HCT116 (cell line): ENCODE measurements around the gene MAPK8. TPM values are rescaled to one million over a fixed set of nuclear protein-coding genes. Genes with fewer than 3 reads are reported as not detected.

Source experiments
- ATAC-seq: fragments of 200-7000 bp; cut with Tn5 transposase; 2 replicates; pipeline ENCODE4 v1.9.1; 2020; ENCODE audit warnings: mild to moderate bottlenecking, moderate library complexity
- BruUV-seq: library from RNA; stranded (reverse); fragments of 400-500 nt; replicated peaks from 2 replicates; lab custom pipeline; 2021; lab: Mats Ljungman, UMichigan
- CTCF ChIA-PET: fragments of 300-600 bp; sonication (Branson Sonifier 250); formaldehyde crosslinking; loops from one replicate; lab custom pipeline; 2021; ENCODE audit warnings: antibody characterized with exemption; lab: Charles Lee
- POLR2A ChIA-PET: fragments of 300-600, 350-600 bp; sonication (Branson Sonifier 250); formaldehyde crosslinking; loops from one replicate; lab custom pipeline; 2021; ENCODE audit warnings: antibody characterized with exemption; lab: Charles Lee
- RAD21 ChIA-PET, 2 experiments: fragments of 300-600 bp; sonication (Branson Sonifier 250); formaldehyde crosslinking; loops; one replicate each; lab custom pipeline; 2023; ENCODE audit warnings: low total read pairs in 2 of 2; ENCODE audit not compliant: uncharacterized antibody in 2 of 2, unreplicated experiment in 2 of 2, low non-redundant PET in 1 of 2; lab: Charles Lee
- DNase-seq: peaks from one replicate; pipeline ENCODE4 v3.0.0-alpha.2; 2010; ENCODE audit warnings: low read depth, low spot score
- H2AFZ ChIP-seq: fragments of 200-600 bp; shearing (Covaris generic), sonication (generic); 2 replicates; pipeline ENCODE4 v1.6.1; 2017; ENCODE audit warnings: low read depth, mixed run types, mixed read lengths, antibody characterized with exemption, low read length; ENCODE audit not compliant: poor library complexity, severe bottlenecking
- H3K27ac ChIP-seq: 2 replicates; pipeline ENCODE4 v1.5.1; 2012; ENCODE audit warnings: low read depth, low read length
- H3K27me3 ChIP-seq: fragments of 200-600 bp; sonication (generic); 2 replicates; pipeline ENCODE4 v1.6.1; 2016; ENCODE audit warnings: mixed run types, low read length, mixed read lengths; ENCODE audit not compliant: insufficient read depth
- H3K36me3 ChIP-seq, 2 experiments: fragments of 200-500 bp in 1 of 2; fragments of 200-600 bp in 1 of 2; sonication (Bioruptor generic) in 1 of 2; sonication (generic) in 1 of 2; 2 replicates each; pipeline versions ENCODE4 v1.5.1 to v1.6.1; 2014 to 2016; ENCODE audit warnings: low read length in 2 of 2, inconsistent platforms in 1 of 2, mixed read lengths in 1 of 2, mixed run types in 1 of 2; ENCODE audit not compliant: insufficient read depth in 2 of 2, control insufficient read depth in 1 of 2
- H3K4me1 ChIP-seq, 2 experiments: fragments of 200-600 bp in 1 of 2; sonication (generic) in 1 of 2; 2 replicates each; pipeline versions ENCODE4 v1.5.1 to v1.6.1; 2012 to 2017; ENCODE audit warnings: low read length in 2 of 2, inconsistent platforms in 1 of 2, mild to moderate bottlenecking in 1 of 2, mixed read lengths in 1 of 2, mixed run types in 1 of 2, moderate library complexity in 1 of 2; ENCODE audit not compliant: insufficient read depth in 2 of 2, control insufficient read depth in 1 of 2
- H3K4me2 ChIP-seq: fragments of 200-600 bp; sonication (generic); 2 replicates; pipeline ENCODE4 v1.6.1; 2017; ENCODE audit warnings: mixed run types, low read length, mixed read lengths
- H3K4me3 ChIP-seq, 2 experiments: fragments of 200-600 bp in 1 of 2; sonication (generic) in 1 of 2; replicated peaks in 1 of 2; 2 replicates each; pipeline ENCODE4 v1.5.1; 2011 to 2016; ENCODE audit warnings: low read length in 2 of 2, control low read depth in 1 of 2, low read depth in 1 of 2, mild to moderate bottlenecking in 1 of 2, mixed read lengths in 1 of 2, mixed run types in 1 of 2
- H3K79me2 ChIP-seq: fragments of 200-600 bp; sonication (generic); 2 replicates; pipeline ENCODE4 v1.6.1; 2017; ENCODE audit warnings: mild to moderate bottlenecking, mixed run types, low read length, moderate library complexity, mixed read lengths; ENCODE audit not compliant: insufficient read depth
- H3K9ac ChIP-seq: fragments of 200-600 bp; sonication (generic); 2 replicates; pipeline ENCODE4 v1.6.1; 2016; ENCODE audit warnings: low read length, mixed read lengths
- H3K9me2 ChIP-seq: fragments of 200-600 bp; sonication (generic), shearing (Covaris generic); 2 replicates; pipeline ENCODE4 v1.6.1; 2017; ENCODE audit warnings: mixed run types, mild to moderate bottlenecking, moderate library complexity; ENCODE audit not compliant: insufficient read depth
- H3K9me3 ChIP-seq, 2 experiments: fragments of 200-500 bp in 1 of 2; fragments of 200-600 bp in 1 of 2; sonication (Bioruptor generic) in 1 of 2; sonication (generic) in 1 of 2; 2 replicates each; pipeline ENCODE4 v1.6.1; 2014 to 2017; ENCODE audit warnings: low read length in 2 of 2, mixed read lengths in 2 of 2, inconsistent platforms in 1 of 2, low read depth in 1 of 2, mild to moderate bottlenecking in 1 of 2, mixed run types in 1 of 2, moderate library complexity in 1 of 2; ENCODE audit not compliant: control insufficient read depth in 1 of 2, insufficient read depth in 1 of 2
- H4K20me1 ChIP-seq: fragments of 200-600 bp; sonication (generic), shearing (Covaris generic); 2 replicates; pipeline ENCODE4 v1.6.1; 2017; ENCODE audit warnings: mixed run types, mild to moderate bottlenecking, moderate library complexity; ENCODE audit not compliant: insufficient read depth
- POLR2AphosphoS5 ChIP-seq: IDR thresholded peaks from 2 replicates; pipeline ENCODE4 v1.6.1; 2011; ENCODE audit warnings: mild to moderate bottlenecking, low read depth, low read length, moderate library complexity
- SIN3A ChIP-seq: IDR thresholded peaks from 2 replicates; pipeline ENCODE4 v1.6.1; 2012; ENCODE audit warnings: low read depth
- SP1 ChIP-seq: IDR thresholded peaks from 2 replicates; pipeline ENCODE4 v1.6.1; 2012; ENCODE audit warnings: low read depth
- YY1 ChIP-seq: IDR thresholded peaks from 2 replicates; pipeline ENCODE4 v1.6.1; 2011; ENCODE audit warnings: low read length, low read depth, moderate library complexity, mild to moderate bottlenecking; ENCODE audit not compliant: insufficient replicate concordance; ENCODE audit errors: extremely low read depth
- ZNF274 ChIP-seq: fragments of 200-500 bp; sonication (Bioruptor generic); IDR thresholded peaks from 2 replicates; pipeline ENCODE4 v1.6.1; 2014; ENCODE audit warnings: mild to moderate bottlenecking, low read depth, low read length, inconsistent platforms
- intact Hi-C: fragments of 100-400 bp; cut with micrococcal nuclease; formaldehyde crosslinking; loops from 2 replicates; pipeline ENCODE4 v1.10.0; 2022
- total RNA-seq: library from RNA; stranded (reverse); gene quantifications from one replicate; pipeline ENCODE4 v1.2.1, GENCODE V29; 2021; ENCODE audit not compliant: unreplicated experiment

MAPK8 gene
- total RNA-seq, 1 experiment from 2014 or later, result 71.0 TPM

DNA sequence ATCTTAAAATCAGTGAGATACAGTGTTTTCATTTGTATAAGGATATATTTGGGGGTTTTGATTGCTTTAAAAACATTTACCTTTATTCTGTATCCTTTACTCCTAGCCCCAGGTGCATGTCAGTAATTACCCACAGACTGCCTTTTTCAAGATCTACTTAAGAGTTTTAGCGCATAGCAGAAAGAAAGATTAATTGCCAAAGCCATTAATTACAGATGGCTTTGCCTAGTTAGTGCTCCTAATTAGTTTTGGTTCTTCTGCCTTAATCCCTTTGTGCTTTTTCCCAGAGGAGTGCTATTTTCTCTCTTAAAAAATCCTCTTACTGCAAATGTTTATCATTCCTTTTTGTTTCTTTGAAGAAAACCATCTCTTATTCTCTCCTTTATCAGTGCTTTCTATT, 122.8 kb downstream of the MAPK8 start:
- POLR2A ChIA-PET, result no interaction called here
- Histone ChIP-seq H3K9me2 (no peaks in the 10 kb centered on the region), H3K4me1 (no peaks in the 10 kb centered on the region), H3K79me2 (no peaks in the 10 kb centered on the region), H3K9me3 (no peaks in the 10 kb centered on the region), H3K4me3 (no peak overlapping the region), H3K36me3 (no peaks in the 10 kb centered on the region), H2AFZ (no peak overlapping the region), H3K27ac (no peak overlapping the region), H4K20me1 (no peaks in the 10 kb centered on the region; the same call in 1 of the 2 replicates), H3K9ac (no peak overlapping the region), H3K4me2 (no peak overlapping the region), H3K27me3 (no peaks in the 10 kb centered on the region)
- no peak for DNase-seq
- RAD21 ChIA-PET, result no interaction called here
- no peak for ATAC-seq
- intact Hi-C loops, result no loop called here
- CTCF ChIA-PET, result no interaction called here
- TF ChIP-seq POLR2AphosphoS5 (no peak), ZNF274 (no peak), SP1 (no peak), YY1 (no peak)
- no TSS peak for BruUV-seq

DNA sequence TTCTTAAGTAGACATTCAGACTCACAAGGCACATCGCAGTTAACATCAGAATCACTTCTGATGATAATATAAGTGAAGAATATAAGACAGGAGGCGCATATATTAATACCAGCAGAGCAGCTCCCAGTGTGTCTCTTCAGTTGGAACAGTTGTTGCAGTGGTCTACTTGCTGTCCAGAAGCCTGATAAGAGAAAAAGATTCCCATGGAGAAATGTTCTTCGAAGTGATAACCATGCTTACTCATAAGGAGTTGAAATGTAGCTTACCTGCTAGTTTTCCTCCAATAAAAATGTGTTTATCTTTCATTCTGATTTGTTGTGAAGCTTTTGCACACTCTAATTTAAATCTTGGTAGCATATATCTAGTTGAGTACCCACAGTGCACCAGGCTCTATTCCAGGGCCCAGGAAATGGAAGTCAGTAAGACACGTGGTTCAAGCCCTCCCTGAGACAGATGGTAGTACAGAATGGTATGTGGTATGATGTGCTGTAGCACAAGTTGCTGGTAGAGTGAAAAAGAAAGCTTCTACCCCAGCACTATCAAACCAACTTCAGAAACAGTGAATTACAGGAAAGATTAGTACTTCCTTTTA, 124.0 kb downstream of the MAPK8 start:
- no TSS peak for BruUV-seq
- CTCF ChIA-PET, result no interaction called here
- no peak for DNase-seq
- POLR2A ChIA-PET, result no interaction called here
- H3K4me2 ChIP-seq, result no peak overlapping the region
- no peak overlapping the region for H2AFZ ChIP-seq
- H4K20me1 ChIP-seq, result no peaks in the 10 kb centered on the region; the same call in 1 of the 2 replicates
- no peaks in the 10 kb centered on the region for H3K4me1 ChIP-seq
- ATAC-seq, result no peak
- H3K9me2 ChIP-seq, result no peaks in the 10 kb centered on the region
- H3K27me3 ChIP-seq, result no peaks in the 10 kb centered on the region
- intact Hi-C loops, result no loop called here
- no peaks in the 10 kb centered on the region for H3K36me3 ChIP-seq
- RAD21 ChIA-PET, result no interaction called here
- no peaks in the 10 kb centered on the region for H3K79me2 ChIP-seq
- no peaks in the 10 kb centered on the region for H3K9me3 ChIP-seq
- H3K27ac ChIP-seq, result no peak overlapping the region
- H3K9ac ChIP-seq, result no peak overlapping the region
- H3K4me3 ChIP-seq, result no peak overlapping the region
- TF ChIP-seq SIN3A, result no peak
- TF ChIP-seq SP1, result no peak
